A549 (cell line): ENCODE measurements around the gene CAAP1.

Source experiments
- SMC3 ChIP-seq: fragments of >200 bp; sonication (Bioruptor Twin); formaldehyde crosslinking; IDR thresholded peaks from 3 replicates; pipeline ENCODE4 v1.6.1; 2018; ENCODE audit warnings: inconsistent platforms
- TF ChIP-seq, protein P1 (sequence below): fragments of >200 bp; sonication (Bioruptor Twin); formaldehyde crosslinking; IDR thresholded peaks from 3 replicates; pipeline ENCODE4 v1.5.1; 2016
- TF ChIP-seq, protein P2 (sequence below): fragments of 200-600 bp; sonication (generic); IDR thresholded peaks from 2 replicates; pipeline ENCODE4 v1.6.1; 2016; ENCODE audit warnings: antibody characterized with exemption, mild to moderate bottlenecking, moderate library complexity

DNA sequence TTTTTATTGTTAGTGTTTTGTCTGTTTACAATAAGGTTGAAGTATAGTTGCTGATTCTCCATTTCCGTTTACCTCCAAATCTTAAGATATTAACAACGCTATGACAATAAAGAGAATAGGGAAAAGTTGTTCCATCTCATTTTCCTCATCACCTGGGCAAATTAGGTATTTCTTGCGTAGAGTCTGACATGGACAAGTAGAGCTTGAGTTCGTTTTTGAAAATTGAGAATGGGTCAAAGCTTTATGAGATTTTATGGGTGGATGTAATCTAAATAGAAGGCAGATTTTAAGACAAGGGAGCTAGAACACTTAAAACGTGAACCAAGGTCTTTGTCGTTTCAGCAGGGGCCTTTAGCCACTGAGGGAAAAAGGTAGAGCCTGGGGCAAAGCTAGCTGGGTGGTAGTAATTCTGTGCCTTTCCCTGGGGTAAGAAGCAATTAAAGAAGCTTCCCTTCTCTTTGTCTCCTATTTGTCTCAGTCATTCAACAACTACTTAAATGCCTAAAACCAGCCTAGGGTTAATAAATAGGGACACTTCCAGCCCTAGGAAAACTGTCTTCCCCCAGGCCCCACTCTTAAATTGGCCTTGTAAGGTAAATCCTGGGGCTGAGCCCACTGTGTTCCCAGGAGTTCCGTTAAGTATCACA lies 551 bp upstream of the CAAP1 start:
- TF ChIP-seq, protein P1, sequence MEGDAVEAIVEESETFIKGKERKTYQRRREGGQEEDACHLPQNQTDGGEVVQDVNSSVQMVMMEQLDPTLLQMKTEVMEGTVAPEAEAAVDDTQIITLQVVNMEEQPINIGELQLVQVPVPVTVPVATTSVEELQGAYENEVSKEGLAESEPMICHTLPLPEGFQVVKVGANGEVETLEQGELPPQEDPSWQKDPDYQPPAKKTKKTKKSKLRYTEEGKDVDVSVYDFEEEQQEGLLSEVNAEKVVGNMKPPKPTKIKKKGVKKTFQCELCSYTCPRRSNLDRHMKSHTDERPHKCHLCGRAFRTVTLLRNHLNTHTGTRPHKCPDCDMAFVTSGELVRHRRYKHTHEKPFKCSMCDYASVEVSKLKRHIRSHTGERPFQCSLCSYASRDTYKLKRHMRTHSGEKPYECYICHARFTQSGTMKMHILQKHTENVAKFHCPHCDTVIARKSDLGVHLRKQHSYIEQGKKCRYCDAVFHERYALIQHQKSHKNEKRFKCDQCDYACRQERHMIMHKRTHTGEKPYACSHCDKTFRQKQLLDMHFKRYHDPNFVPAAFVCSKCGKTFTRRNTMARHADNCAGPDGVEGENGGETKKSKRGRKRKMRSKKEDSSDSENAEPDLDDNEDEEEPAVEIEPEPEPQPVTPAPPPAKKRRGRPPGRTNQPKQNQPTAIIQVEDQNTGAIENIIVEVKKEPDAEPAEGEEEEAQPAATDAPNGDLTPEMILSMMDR: no peak
- TF ChIP-seq SMC3: no peak
- TF ChIP-seq, protein P2, sequence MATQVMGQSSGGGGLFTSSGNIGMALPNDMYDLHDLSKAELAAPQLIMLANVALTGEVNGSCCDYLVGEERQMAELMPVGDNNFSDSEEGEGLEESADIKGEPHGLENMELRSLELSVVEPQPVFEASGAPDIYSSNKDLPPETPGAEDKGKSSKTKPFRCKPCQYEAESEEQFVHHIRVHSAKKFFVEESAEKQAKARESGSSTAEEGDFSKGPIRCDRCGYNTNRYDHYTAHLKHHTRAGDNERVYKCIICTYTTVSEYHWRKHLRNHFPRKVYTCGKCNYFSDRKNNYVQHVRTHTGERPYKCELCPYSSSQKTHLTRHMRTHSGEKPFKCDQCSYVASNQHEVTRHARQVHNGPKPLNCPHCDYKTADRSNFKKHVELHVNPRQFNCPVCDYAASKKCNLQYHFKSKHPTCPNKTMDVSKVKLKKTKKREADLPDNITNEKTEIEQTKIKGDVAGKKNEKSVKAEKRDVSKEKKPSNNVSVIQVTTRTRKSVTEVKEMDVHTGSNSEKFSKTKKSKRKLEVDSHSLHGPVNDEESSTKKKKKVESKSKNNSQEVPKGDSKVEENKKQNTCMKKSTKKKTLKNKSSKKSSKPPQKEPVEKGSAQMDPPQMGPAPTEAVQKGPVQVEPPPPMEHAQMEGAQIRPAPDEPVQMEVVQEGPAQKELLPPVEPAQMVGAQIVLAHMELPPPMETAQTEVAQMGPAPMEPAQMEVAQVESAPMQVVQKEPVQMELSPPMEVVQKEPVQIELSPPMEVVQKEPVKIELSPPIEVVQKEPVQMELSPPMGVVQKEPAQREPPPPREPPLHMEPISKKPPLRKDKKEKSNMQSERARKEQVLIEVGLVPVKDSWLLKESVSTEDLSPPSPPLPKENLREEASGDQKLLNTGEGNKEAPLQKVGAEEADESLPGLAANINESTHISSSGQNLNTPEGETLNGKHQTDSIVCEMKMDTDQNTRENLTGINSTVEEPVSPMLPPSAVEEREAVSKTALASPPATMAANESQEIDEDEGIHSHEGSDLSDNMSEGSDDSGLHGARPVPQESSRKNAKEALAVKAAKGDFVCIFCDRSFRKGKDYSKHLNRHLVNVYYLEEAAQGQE: no peak
